HG03097 (cell line): ENCODE data around the gene BID.

Experiments used
- ATAC-seq: cut with Tn5 transposase; IDR thresholded peaks from one replicate; pipeline ENCODE4 v1.9.1; 2021; ENCODE audit not compliant: unreplicated experiment, low FRiP score

The BID gene

DNA sequence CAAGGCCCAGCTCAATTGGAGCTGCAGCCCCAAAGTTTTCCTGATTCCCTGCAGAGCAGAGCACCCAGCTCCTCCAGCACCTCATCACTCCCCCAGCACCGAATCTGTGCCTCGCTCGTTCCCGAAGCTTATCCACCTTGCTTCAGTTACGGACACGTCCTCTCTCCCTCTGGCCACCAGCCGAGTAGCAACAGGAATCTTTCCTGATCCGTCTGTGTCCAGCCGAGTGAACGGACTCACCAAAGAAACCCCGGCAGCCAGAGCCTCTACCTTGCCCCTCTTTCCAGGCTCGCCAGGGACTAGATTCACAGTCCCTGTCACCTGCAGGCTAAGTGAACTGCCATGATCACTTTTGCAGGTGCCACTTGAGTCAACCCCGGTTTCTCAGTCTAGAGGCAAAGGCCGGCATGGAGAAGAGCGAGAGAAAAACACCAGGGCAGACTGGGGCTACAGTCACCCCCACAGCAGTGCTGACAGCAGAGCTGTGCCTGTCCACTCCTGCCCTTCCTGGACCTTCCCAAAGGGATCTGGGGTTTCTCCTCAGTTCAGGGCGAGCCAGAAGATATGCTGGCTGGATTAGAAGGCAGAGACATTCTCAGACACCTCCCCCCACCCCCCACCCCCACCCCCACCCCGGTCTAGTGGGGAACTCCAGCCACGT, 32.3 kb downstream of the BID start:
- ATAC-seq, result no peak

DNA sequence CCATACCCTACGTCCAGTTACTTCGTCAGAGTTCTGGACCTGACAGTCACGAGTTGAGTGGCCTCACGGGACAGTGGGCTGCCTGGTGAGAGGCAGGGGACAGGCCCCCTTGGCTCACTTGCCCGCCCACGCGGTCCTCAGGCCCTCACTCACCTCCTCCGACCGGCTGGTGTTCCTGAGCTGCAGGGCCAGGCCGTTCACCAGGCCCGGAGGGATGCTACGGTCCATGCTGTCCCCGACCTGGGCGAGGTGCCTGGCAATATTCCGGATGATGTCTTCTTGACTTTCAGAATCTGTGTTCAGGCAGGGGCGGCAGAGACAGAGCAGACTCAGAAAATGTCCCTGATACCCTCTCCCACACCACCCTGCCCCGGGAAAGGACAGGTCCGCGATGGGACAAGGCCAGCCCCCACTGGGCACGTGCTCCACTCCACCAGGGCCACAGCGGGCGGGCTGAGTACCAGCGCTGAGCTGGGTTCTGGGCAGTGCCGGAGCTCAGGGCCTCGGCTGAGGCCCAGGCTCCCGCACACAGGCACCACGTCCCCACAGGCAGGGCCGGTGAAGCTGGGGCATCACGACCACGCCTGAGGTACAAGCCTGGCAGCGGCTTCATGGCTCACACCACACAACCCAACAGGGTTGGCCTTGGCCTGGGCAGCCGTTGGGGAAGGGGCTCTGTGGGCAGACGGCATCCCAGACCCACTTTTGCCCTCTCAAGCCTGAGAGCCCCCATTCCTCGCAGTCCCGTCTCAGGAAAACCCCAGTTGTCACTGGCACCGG, 34.9 kb downstream of the BID start:
- ATAC-seq, result no peak

DNA sequence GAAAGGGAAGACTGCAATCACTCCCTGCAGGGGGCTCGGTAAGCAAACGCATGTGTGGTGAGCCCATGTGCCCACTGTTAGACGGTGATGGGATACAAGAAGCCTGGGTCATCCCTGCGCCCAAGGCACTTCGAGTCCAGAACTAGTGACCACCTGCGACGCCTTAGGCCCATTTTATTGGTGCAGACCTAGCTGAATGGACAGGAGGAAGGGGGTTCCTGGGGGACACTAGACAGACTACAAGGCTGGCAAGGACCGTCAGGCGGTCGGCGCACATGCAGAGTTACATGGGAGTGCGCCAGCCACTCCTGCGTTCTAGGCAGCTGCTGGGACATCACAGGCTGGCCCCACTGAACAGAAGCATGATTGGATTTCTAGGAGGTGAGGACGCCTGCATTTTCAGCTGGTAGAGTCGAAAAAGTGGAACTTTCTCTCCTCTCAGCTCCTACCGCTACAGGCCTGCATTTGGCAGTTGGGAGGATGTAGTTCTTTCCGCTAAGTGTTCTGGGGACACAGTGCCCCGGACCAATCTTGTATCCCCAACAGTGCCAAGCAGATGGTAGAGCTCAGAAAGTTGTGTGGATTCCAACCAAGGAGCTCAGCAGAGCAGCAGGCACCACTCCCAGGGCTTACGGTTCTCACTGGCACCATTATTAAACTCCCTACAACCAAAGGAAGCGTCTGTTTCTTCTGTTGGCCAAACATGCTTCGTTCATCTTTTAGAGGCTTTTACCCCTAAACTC, 35.7 kb downstream of the BID start:
- no peak for ATAC-seq

DNA sequence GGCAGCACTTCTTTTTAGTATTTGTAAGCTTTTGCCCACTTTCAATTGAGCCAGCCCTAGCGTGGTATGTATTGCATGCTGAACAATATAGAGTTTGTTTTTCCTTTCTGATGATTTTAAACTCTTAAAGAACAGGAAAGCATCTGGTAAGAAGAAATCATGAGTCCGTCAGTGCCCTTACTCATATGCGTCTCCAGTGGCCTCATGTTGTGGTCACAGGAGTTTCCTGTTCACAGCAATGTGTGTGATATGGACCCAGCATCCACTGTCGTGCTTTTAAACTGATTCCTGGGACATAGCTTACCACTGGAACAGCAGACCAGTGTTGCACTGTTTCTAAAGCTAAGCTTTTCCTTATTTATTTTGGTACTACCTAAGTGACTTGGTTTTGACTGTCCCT, 40.1 kb downstream of the BID start:
- ATAC-seq, result no peak

GRCh38 chr22:17733466-17733865, 40.8 kb downstream of the BID start:
- no peak for ATAC-seq

GRCh38 chr22:17732251-17732854, 41.9 kb downstream of the BID start:
- ATAC-seq, result no peak

GRCh38 chr22:17729561-17729960, 44.7 kb downstream of the BID start:
- no peak for ATAC-seq

DNA sequence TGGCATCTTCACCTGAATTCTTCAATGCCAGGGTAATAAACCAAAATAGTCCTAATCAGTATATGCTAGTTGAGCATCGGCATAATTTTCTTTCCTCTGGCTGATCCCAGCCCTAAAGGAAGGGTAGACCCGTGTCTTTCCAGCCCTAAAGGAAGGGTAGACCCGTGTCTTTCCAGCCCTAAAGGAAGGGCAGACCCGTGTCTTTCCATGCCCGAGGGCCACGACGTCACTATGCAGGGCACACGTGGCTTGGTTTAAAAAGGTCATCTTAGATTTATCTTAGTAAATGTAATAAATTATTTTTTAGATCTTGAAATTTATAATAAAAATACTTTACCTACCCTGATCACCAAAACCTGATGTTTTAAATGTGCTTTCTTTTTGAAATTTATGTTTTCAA, 45.5 kb downstream of the BID start:
- ATAC-seq, result no peak

GRCh38 chr22:17726928-17727897, 47.1 kb downstream of the BID start:
- no peak for ATAC-seq

DNA sequence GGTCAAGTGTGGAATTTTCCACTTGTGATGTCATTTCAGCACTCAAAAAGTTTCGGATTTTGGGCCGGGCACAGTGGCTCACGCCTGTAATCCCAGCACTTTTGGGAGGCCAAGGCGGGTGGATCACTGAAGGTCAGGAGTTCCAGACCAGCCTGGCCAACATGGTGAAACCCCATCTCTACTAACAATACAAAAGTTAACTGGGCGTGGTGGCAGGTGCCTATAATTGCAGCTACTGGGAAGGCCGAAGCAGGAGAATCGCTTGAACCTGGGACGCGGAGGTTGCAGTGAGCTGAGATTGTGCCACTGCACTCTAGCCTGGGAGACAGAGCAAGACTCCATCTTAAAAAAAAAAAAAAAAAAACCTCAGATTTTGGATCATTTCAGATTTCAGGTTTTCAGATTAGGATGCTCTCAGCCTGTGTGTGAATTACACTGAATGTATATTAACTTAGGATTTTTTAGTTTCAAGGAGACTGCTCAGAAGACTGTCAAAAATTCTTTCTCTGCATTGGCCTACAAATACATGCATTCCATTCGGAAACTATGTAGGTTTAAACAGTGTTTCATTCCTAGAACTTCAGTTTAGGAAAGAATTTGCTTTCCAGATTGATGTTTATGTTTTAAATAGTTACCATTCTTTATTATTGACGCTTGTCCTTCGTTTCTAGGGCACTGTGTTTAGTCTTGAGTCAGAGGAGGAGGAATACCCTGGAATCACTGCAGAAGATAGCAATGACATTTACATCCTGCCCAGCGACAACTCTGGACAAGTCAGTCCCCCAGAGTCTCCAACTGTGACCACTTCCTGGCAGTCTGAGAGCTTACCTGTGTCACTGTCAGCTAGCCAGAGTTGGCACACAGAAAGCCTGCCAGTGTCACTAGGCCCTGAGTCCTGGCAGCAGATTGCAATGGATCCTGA, 48.0 kb downstream of the BID start:
- ATAC-seq, result no peak

- no peak for ATAC-seq
Observed at GRCh38 chr22:17725500-17725796, 48.8 kb downstream of the BID start.

- ATAC-seq, result no peak
Observed at GRCh38 chr22:17724678-17725499, 49.4 kb downstream of the BID start.

GRCh38 chr22:17724241-17724640, 50.0 kb downstream of the BID start:
- no peak for ATAC-seq

GRCh38 chr22:17719911-17720310, 54.4 kb downstream of the BID start:
- ATAC-seq, result no peak

DNA sequence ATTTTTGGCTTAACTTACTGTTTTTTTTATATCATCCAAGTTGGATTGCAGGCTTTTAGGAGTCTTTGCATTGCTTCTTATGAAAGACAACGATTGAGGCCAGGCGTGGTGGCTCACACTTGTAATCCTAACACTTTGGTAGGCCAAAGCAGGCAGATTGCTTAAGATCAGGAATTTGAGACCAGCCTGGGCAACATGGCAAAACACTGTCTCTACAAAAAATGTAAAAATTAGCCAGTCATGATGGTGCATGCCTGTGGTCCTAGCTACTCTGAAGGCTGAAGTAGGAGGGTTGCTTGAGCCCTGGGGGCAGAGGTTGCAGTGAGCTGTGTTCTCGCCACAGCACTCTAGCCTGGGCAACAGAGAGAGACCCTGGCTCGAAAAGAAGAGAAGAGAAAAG, 56.6 kb downstream of the BID start:
- ATAC-seq, result no peak

- no peak for ATAC-seq
Observed at GRCh38 chr22:17716529-17716928, 57.7 kb downstream of the BID start.

GRCh38 chr22:17712441-17712840, 61.8 kb downstream of the BID start:
- ATAC-seq, result no peak

DNA sequence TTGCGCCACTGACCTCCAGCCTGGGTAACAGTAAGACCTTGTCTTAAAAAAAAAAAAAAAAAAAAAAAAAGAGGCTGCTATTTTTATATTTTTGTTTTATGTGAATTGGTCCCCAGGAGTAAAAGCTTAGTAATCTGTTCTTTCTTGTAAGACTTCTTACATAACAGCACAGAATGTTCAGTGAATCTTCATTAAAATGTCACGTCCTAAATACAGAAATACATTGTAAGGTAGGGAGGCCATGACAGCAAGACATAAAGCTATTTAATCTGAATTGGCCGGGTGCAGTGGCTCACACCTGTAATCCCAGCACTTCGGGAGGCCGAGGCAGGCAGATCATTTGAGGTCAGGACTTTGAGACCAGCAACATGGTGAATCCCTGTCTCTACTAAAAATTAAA, 64.2 kb downstream of the BID start:
- no peak for ATAC-seq
